ENCODE data around the gene NAV2.

DNA sequence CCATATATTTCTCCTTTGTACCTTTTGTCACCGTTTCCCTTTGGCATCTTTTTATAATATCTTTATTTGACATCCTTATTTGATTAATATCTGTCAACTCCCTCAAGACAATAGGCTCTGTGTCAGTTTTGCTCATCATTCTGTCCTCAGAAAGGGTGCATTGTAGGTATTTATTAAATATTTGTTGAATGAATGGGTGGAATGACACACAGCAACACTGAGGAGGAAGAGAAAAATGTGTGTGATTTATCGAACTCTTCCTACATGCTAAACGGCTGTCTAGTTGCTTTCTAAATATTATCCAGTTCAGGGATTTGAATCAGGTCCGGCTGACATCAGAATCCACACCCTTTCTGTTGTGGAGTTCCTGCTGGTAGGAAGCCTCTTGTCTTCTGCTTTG lies 98.2 kb downstream of the NAV2 start:
- no peak for TF ChIP-seq REST (IDR thresholded peaks at IDR 0.05; ENCODE audit: borderline replicate concordance)
- no peak for TF ChIP-seq EP300 (conservative IDR thresholded peaks at IDR 0.05; ENCODE audit: poor library complexity, severe bottlenecking)

All from neural cell (in vitro differentiated cells).